Activated CD8-positive, alpha-beta memory T cell treated with anti-CD3 and anti-CD28 coated beads, Interleukin-2, amount 50 U/mL, for 24 hours (primary cell): ENCODE measurements around the gene ZNF646.
A peak's percentile ranks its signal among the peaks of the same experiment; 100 is the strongest.

Experiments
- DNase-seq: peaks from one replicate; pipeline ENCODE4 v3.0.0-alpha.2; 2020; ENCODE audit errors: extremely low read depth

The ZNF646 gene

DNA sequence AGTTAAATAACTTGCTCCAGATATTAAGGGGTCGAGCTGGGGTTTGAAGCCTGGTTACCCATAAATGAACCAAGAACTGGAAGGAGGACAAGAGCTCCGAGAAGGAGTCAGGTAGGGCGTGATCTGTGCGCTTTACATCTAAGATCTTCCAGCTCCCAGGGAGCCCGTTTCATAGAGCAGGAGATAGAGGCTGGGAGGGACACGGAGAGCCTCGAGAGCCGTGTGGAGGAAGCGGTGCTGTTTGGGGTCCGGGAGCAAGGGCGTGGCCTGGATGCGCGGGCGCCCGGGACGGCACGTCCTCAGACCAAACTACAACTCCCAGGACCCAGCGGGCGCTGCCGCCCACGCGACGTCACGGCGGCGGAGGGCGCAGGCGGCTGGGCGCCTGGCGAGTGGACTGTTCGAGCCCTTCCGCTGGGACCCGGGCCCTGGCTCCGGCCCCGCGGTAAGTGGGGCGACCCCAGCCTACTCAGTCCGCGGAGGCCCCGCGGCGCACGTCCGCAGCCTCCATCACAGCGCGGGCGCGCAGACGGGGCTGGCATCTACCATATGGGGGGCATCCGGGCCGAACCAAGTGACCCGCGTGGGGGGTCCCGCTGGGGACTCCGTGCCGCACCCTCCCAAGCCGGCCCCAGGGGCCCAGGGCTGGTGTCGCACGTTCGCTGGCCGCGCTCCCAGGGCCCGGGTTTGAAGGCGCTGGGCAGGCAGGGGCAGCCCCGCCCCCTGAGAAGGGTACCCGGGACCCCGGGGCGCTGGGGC is 34.0 kb downstream of the ZNF646 start, which contains the start of gene BCKDK:
Gene BCKDK, plus strand, starts transcription at position 352 of the 759 bp plus-strand sequence. CDS start 838 bp downstream, outside the sequence.
- peak; percentile 34 for DNase-seq

GRCh38 chr16:31108794-31109558 is 34.8 kb downstream of the ZNF646 start:
- no peak for DNase-seq

GRCh38 chr16:31109622-31110021 is 35.4 kb downstream of the ZNF646 start:
- no peak for DNase-seq

DNA sequence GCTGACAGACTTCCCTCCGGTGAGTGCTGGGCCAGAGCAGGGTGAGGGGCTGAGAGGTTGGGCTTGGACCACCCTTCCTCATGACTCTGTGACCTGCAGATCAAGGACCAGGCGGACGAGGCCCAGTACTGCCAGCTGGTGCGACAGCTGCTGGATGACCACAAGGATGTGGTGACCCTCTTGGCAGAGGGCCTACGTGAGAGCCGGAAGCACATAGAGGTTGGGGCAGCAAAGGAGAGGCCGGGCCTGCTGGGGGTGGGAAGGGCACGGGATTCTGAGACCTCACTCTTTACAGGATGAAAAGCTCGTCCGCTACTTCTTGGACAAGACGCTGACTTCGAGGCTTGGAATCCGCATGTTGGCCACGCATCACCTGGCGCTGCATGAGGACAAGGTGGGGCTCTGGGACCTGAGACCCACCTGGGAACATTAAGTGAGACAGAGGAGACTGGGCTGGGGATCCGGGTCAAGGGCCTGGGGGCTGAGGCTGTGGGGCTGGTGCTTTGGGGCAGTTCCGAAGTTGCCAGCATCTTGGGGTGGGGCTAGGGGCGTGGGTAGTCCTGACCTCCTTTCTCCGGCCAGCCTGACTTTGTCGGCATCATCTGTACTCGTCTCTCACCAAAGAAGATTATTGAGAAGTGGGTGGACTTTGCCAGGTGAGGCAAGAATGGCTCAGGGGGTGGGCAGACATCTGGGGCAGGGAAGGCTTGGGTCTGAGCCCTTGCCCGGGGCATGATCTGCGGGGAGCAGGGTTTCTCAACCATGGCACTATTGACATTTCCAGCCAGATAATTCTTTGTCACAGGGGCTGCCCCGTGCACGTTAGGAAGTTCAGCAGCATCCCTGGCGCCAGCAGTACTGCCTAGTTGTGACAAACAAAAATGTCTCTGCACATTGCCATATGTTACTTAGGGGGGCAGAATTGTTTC is 36.1 kb downstream of the ZNF646 start:
- no peak for DNase-seq

GRCh38 chr16:31111881-31112466 is 37.8 kb downstream of the ZNF646 start:
- DNase-seq: no peak

GRCh38 chr16:31112711-31113110 is 38.5 kb downstream of the ZNF646 start:
- DNase-seq: no peak

- no peak for DNase-seq
Measured at GRCh38 chr16:31113121-31114120, 39.2 kb downstream of the ZNF646 start.

- DNase-seq: no peak
Measured at GRCh38 chr16:31114468-31114867, 40.2 kb downstream of the ZNF646 start.

GRCh38 chr16:31117384-31118222 is 43.4 kb downstream of the ZNF646 start, which contains the start of gene KAT8:
KAT8 (plus strand) TSS chr16:31117664; CDS start chr16:31117682, 18 bp downstream.
- DNase-seq: peak; percentile 96

- no peak for DNase-seq
Measured at GRCh38 chr16:31118223-31119155, 44.3 kb downstream of the ZNF646 start.

- DNase-seq: no peak
Measured at GRCh38 chr16:31120129-31120528, 45.9 kb downstream of the ZNF646 start.

DNA sequence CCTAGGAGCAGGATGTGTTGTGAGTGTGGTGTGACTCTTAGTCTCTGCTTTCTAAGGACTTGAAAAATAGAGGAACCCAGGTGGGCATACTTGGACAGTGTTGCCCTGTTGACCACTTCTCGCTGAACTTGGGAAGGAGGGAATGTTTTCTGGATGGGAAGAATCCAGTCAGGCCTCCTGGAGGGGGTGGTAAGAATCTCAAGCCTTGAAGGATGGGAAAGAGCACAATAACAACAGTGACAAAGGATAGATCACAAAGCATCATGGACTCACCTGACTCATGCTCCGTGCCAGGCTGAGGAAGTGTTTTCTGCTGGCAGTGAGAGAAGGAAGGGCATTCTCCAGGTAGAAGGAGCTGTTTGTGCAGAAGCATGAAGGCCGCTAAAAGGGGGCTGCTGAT is 51.6 kb downstream of the ZNF646 start:
- DNase-seq: no peak

DNA sequence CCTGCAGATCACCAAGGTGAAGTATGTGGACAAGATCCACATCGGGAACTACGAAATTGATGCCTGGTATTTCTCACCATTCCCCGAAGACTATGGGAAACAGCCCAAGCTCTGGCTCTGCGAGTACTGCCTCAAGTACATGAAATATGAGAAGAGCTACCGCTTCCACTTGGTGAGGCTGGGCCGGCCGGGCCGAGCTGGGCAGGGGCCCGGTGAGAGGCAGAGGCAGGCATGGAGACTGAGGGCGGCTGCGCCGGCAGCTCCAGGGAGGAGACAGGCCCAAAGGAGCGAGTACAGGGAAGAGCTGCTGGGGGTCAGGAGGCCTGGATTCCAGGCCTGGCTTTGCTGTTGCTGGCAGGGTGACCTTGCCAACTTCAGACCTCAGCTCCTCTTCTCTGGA is 53.0 kb downstream of the ZNF646 start:
- DNase-seq: no peak

GRCh38 chr16:31128711-31129567 is 54.7 kb downstream of the ZNF646 start:
- no peak for DNase-seq

DNA sequence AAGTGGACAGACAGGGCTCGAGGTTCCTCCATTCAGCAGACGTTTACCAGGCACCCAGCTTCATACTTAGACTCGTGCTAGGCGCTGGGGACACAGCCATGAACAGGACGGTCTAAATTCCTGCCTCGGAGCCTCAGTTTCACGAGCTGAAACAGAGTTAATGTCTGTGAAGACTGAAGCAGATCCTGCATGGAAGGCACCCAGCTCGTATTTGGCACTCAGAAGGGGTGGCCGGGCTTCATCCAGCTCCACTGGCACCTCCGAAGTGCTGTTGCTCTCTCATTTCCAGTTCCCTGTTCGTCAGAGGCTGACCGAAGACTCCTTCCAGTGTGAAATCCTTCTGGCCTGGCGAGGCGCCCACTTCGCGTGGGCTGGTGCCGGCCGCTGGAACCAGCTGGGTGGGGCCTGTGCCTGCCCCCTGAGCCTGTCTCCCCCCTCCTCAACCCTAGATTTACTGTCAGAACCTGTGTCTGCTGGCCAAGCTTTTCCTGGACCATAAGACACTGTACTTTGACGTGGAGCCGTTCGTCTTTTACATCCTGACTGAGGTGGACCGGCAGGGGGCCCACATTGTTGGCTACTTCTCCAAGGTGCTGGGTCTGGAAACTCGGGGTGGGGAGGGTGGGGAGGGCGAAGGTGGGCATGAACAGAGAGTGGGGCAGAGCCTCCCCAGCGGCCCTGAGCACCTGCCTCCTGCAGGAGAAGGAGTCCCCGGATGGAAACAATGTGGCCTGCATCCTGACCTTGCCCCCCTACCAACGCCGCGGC is 55.5 kb downstream of the ZNF646 start:
- no peak for DNase-seq

DNA sequence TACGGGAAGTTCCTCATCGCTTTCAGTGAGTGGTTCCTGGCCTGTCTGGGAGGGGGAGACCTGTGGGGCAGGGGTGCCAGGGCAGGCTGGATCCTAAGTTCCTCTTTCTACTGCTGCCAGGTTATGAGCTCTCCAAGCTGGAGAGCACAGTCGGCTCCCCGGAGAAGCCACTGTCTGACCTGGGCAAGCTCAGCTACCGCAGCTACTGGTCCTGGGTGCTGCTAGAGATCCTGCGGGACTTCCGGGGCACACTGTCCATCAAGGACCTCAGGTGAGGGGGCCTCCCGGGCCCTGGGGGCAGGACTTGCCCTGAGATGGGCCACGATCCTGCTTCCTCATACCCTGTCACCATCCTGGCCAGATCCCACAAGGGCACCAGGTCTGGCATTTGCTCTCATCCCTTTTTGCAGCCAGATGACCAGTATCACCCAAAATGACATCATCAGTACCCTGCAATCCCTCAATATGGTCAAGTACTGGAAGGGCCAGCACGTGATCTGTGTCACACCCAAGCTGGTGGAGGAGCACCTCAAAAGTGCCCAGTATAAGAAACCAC is 56.2 kb downstream of the ZNF646 start:
- DNase-seq: no peak
